Measurements from ENCODE around the gene SLX9. TPM values are rescaled to one million over a fixed set of nuclear protein-coding genes. Genes with fewer than 3 reads are reported as not detected.

The SLX9 gene
- total RNA-seq, 1 experiment from 2014 or later: 77.2 TPM

- H3K4me3 Mint-ChIP-seq: no peak overlapping the region
- TF ChIP-seq CREM (CRISPR knock-in tag; IDR thresholded peaks at IDR 0.05) (no peak), IRF2 (CRISPR knock-in tag; IDR thresholded peaks at IDR 0.05; ENCODE audit: borderline replicate concordance, low read depth) (no peak), HMGA2 (CRISPR knock-in tag; IDR thresholded peaks at IDR 0.05) (no peak), ZNF138 (CRISPR knock-in tag; conservative IDR thresholded peaks at IDR 0.05) (no peak)
- ChIA-PET CTCF (interaction anchor here (1.5 kb wide), 1 partner anchor 27 kb away, joined by 3 read pairs; no protein-coding TSS in a partner anchor), POLR2A (no interaction called here)
- no peak for ATAC-seq
- peaks cover 25% of the 10 kb centered on the region for H3K4me1 Mint-ChIP-seq
- no peaks in the 10 kb centered on the region for H3K36me3 Mint-ChIP-seq
- no peak overlapping the region for H3K27ac Mint-ChIP-seq
- no peaks in the 10 kb centered on the region for H3K9me3 Mint-ChIP-seq
- DNase-seq (ENCODE audit: low spot score): no peak
- peaks cover 54% of the 10 kb centered on the region for H3K27me3 Mint-ChIP-seq (ENCODE audit: low read depth)
Observed at GRCh38 chr21:44934276-44934675, 5.6 kb upstream of the SLX9 start.

- peaks cover 19% of the 10 kb centered on the region for H3K4me1 Mint-ChIP-seq
Observed at GRCh38 chr21:44934797-44935532, 4.9 kb upstream of the SLX9 start.

DNA sequence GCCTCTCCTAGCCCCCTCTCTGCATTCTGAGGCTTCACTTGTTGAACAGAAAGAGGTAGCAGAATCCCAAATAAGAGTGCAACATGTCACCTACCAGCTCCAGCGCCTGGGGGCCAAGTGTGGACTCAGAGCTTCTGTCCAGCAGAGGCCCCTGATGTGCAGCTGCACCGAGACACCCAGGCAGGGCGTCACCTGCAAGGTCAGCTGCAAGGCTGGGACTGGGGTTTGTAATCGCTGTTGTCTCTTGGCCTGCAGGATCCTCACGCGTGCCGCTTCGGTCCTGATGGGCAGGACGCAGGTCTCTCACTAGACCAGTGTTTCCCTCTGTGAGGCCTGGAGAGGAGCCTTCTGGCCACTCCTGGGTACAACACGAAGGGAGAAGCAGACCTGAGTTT lies 4.3 kb upstream of the SLX9 start:
- POLR2A ChIA-PET: no interaction called here
- no peaks in the 10 kb centered on the region for H3K9me3 Mint-ChIP-seq
- CTCF ChIA-PET: interaction anchor here (1.1 to 1.5 kb wide), 2 partner anchors 28 to 43 kb away, joined by 3 to 4 read pairs; no protein-coding TSS in a partner anchor
- ATAC-seq (no peak), DNase-seq (ENCODE audit: low spot score) (no peak)
- no peak overlapping the region for H3K27ac Mint-ChIP-seq
- no peak overlapping the region for H3K4me3 Mint-ChIP-seq
- H3K4me1 Mint-ChIP-seq: peaks cover 15% of the 10 kb centered on the region
- peaks cover 41% of the 10 kb centered on the region for H3K27me3 Mint-ChIP-seq (ENCODE audit: low read depth)
- H3K36me3 Mint-ChIP-seq: no peaks in the 10 kb centered on the region
- no peak for TF ChIP-seq ZBTB43 (CRISPR knock-in tag; IDR thresholded peaks at IDR 0.05)
- TF ChIP-seq, protein P1, sequence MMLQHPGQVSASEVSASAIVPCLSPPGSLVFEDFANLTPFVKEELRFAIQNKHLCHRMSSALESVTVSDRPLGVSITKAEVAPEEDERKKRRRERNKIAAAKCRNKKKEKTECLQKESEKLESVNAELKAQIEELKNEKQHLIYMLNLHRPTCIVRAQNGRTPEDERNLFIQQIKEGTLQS (CRISPR knock-in tag; conservative IDR thresholded peaks at IDR 0.05): no peak
- no peak for TF ChIP-seq NFATC4 (CRISPR knock-in tag; IDR thresholded peaks at IDR 0.05)
- TF ChIP-seq, protein P2, sequence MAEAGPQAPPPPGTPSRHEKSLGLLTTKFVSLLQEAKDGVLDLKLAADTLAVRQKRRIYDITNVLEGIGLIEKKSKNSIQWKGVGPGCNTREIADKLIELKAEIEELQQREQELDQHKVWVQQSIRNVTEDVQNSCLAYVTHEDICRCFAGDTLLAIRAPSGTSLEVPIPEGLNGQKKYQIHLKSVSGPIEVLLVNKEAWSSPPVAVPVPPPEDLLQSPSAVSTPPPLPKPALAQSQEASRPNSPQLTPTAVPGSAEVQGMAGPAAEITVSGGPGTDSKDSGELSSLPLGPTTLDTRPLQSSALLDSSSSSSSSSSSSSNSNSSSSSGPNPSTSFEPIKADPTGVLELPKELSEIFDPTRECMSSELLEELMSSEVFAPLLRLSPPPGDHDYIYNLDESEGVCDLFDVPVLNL (CRISPR knock-in tag; IDR thresholded peaks at IDR 0.05; ENCODE audit: borderline replicate concordance, low read depth): no peak
- no peak for TF ChIP-seq SMAD3 (CRISPR knock-in tag; IDR thresholded peaks at IDR 0.05; ENCODE audit: borderline replicate concordance)
- no peak for TF ChIP-seq ZNF317 (CRISPR knock-in tag; IDR thresholded peaks at IDR 0.05; ENCODE audit: borderline replicate concordance, low read depth)

More at GRCh38 chr21:44934797-44935532, 4.9 kb upstream of the SLX9 start:
- DNase-seq (ENCODE audit: low spot score): no peak
- POLR2A ChIA-PET: no interaction called here
- no peaks in the 10 kb centered on the region for H3K36me3 Mint-ChIP-seq
- H3K27ac Mint-ChIP-seq: no peak overlapping the region
- TF ChIP-seq FOXP4 (CRISPR knock-in tag; IDR thresholded peaks at IDR 0.05) (no peak), NR3C1 (CRISPR knock-in tag; conservative IDR thresholded peaks at IDR 0.05; ENCODE audit: low read depth) (no peak)
- TF ChIP-seq, protein P3, sequence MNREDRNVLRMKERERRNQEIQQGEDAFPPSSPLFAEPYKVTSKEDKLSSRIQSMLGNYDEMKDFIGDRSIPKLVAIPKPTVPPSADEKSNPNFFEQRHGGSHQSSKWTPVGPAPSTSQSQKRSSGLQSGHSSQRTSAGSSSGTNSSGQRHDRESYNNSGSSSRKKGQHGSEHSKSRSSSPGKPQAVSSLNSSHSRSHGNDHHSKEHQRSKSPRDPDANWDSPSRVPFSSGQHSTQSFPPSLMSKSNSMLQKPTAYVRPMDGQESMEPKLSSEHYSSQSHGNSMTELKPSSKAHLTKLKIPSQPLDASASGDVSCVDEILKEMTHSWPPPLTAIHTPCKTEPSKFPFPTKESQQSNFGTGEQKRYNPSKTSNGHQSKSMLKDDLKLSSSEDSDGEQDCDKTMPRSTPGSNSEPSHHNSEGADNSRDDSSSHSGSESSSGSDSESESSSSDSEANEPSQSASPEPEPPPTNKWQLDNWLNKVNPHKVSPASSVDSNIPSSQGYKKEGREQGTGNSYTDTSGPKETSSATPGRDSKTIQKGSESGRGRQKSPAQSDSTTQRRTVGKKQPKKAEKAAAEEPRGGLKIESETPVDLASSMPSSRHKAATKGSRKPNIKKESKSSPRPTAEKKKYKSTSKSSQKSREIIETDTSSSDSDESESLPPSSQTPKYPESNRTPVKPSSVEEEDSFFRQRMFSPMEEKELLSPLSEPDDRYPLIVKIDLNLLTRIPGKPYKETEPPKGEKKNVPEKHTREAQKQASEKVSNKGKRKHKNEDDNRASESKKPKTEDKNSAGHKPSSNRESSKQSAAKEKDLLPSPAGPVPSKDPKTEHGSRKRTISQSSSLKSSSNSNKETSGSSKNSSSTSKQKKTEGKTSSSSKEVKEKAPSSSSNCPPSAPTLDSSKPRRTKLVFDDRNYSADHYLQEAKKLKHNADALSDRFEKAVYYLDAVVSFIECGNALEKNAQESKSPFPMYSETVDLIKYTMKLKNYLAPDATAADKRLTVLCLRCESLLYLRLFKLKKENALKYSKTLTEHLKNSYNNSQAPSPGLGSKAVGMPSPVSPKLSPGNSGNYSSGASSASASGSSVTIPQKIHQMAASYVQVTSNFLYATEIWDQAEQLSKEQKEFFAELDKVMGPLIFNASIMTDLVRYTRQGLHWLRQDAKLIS (CRISPR knock-in tag; IDR thresholded peaks at IDR 0.05; ENCODE audit: borderline replicate concordance): no peak
- TF ChIP-seq, protein P4, sequence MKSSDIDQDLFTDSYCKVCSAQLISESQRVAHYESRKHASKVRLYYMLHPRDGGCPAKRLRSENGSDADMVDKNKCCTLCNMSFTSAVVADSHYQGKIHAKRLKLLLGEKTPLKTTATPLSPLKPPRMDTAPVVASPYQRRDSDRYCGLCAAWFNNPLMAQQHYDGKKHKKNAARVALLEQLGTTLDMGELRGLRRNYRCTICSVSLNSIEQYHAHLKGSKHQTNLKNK (CRISPR knock-in tag; IDR thresholded peaks at IDR 0.05): no peak
- no peak overlapping the region for H3K4me3 Mint-ChIP-seq
- ATAC-seq: no peak
- H3K9me3 Mint-ChIP-seq: no peaks in the 10 kb centered on the region
- CTCF ChIA-PET: interaction anchor here (0.6 to 1.5 kb wide), 3 partner anchors 28 to 203 kb away, joined by 3 to 4 read pairs (median 3); no protein-coding TSS in a partner anchor
- peaks cover 47% of the 10 kb centered on the region for H3K27me3 Mint-ChIP-seq (ENCODE audit: low read depth)
